ENCODE results near the gene USP40.

DNA sequence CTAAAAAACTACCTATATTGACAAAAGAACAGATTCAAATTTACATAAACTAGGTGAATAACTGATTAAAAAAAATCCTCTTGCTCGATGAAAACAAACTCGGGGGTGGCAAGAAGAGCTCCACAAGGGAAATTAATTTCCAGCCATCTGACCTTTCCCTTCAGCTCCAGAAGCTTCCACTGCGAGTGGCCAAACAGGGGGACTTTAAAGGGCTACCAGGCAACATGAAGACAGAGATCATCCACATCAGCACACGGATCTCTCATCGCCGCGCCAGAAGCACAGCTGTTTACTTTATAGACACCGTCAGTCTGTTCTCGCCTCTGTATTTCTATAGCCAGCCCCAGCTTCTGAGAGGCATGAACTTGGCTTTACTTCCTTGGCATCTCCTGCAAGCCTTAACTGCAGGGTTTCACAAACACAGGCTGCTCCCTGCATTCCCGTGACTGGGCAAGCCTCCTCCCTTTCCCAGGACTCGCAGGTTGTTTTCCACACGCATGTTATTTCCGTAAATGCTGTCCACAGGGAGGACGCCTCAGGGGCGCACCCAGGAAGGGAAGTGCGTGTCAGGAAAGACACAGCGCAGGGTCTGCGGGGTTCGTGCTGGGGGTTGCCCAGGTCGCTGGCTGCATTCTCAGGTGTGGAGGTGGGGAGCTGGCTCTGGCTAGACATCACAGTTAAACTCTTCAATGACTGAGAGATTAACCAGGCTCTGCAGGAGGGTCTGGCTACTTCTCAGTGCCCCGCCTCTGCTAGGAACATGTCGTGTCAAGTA lies 85.0 kb downstream of the USP40 start:
- TF ChIP-seq, protein P1, sequence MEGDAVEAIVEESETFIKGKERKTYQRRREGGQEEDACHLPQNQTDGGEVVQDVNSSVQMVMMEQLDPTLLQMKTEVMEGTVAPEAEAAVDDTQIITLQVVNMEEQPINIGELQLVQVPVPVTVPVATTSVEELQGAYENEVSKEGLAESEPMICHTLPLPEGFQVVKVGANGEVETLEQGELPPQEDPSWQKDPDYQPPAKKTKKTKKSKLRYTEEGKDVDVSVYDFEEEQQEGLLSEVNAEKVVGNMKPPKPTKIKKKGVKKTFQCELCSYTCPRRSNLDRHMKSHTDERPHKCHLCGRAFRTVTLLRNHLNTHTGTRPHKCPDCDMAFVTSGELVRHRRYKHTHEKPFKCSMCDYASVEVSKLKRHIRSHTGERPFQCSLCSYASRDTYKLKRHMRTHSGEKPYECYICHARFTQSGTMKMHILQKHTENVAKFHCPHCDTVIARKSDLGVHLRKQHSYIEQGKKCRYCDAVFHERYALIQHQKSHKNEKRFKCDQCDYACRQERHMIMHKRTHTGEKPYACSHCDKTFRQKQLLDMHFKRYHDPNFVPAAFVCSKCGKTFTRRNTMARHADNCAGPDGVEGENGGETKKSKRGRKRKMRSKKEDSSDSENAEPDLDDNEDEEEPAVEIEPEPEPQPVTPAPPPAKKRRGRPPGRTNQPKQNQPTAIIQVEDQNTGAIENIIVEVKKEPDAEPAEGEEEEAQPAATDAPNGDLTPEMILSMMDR (IDR thresholded peaks at IDR 0.05): no peak
- TF ChIP-seq EP300 (IDR thresholded peaks at IDR 0.05) (peak in 2 of 4 donors; percentile 12 to 69), POLR2A (IDR thresholded peaks at IDR 0.05) (peak in 1 of 4 donors; percentile 40)
